Measurements from ENCODE around the gene SLC9A7. TPM values are rescaled to one million over a fixed set of nuclear protein-coding genes. Genes with fewer than 3 reads are reported as not detected.

The SLC9A7 gene
- total RNA-seq, 1 experiment from 2014 or later = 26.9 TPM

DNA sequence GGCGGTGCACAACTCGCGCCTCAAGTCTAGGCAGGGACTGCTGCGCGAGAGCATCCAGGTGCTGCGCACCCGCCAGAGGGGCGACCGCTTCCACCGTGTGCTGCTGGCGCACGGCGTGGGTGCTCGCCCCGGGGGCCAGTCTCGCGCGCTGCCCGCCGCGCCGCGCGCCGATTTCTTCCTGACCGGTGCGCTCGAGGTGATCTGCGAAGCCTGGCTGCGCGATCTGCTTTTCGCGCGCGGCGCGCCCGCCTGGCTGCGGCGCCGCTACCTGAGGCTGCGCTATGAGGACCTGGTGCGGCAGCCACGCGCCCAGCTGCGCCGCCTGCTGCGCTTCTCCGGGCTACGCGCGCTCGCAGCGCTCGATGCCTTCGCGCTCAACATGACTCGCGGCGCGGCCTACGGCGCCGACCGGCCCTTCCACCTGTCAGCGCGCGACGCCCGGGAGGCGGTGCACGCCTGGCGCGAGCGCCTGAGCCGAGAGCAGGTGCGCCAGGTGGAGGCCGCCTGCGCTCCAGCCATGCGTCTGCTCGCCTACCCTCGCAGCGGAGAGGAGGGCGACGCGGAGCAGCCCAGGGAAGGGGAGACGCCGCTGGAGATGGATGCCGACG, 184.0 kb downstream of the SLC9A7 start:
- DNase-seq (ENCODE audit: low spot score) = no peak

DNA sequence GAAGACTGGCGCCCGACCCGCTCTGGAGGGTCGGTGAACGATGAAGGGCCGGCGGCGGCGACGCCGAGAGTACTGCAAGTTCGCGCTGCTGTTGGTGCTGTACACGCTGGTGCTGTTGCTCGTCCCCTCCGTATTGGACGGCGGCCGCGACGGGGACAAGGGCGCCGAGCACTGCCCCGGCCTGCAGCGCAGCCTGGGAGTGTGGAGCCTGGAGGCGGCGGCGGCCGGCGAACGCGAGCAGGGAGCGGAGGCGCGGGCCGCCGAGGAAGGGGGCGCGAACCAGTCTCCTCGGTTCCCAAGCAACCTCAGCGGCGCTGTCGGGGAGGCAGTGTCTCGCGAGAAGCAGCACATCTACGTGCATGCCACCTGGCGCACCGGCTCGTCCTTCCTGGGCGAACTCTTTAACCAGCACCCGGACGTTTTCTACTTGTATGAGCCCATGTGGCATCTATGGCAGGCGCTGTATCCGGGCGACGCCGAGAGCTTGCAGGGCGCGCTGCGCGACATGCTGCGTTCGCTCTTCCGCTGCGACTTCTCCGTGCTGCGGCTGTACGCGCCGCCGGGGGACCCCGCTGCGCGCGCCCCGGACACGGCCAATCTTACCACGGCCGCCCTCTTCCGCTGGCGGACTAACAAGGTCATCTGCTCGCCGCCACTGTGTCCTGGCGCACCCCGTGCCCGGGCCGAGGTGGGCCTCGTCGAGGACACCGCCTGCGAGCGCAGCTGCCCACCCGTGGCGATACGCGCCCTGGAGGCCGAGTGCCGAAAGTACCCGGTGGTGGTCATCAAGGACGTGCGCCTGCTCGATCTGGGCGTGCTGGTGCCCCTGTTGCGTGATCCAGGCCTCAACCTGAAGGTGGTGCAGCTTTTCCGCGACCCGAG, 184.8 kb downstream of the SLC9A7 start:
- peak; percentile 32 for DNase-seq (ENCODE audit: low spot score)

DNA sequence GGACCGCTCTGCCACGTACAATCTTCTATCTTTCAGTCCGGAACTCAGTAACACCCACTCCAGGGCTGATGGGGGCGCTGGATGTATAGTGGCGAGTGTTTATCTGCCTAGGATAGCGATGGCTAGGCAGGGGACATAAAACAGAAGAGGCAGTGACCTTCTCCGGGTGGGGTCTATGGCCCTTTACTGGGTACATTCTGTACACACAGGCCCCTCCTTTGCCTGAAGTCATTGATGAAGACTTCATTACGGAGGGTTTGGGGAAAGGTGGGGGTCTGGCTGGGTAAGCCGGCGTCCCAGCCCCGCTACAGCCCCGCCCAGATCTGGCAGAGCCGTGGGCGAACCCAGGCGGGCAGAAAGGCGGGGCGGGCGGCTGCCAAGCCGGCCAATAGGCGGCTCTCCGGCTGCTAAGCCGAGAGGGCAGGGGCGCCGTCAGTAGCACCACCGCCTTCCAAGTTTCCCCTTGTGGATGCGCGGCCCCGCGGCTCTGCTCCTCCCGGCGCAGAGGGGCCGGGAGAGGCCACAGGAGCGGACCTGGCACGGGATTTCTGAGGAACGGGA, 185.5 kb downstream of the SLC9A7 start, which contains the start of gene CHST7:
CHST7 (plus strand) TSS at position 435 of the 561 bp plus-strand sequence. CDS start 167 bp downstream, outside the sequence.
- peak; percentile 60 for DNase-seq (ENCODE audit: low spot score)

DNA sequence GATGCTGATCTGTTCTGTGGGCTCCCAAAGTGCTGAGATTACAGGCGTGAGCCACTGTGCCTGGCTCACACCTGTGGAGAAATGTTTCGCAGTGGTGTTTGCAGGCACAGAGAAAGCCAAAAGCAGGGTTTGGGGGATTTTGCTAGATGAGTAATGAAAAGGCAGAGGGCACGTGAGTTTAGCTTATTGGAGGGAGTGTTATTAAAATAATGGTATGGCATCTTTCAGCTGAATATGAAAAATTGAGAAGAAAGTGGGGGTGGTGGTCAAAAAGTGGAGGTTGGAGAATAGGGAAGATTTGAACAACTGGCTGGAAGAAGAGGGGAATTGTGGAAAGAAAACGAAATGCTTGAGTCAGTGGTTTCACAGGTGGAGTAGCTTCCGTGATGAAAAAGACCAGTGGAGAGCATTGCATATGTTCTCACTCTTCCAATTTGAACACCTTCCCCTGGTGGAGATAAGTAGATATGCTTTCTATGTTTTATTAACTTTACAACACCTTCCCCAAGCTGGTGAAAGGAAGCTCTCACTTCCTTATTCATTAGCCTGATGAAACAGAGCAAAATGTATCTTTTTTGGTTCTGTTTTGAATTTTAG, 186.5 kb downstream of the SLC9A7 start:
- DNase-seq (ENCODE audit: low spot score) = peak; percentile 32

DNA sequence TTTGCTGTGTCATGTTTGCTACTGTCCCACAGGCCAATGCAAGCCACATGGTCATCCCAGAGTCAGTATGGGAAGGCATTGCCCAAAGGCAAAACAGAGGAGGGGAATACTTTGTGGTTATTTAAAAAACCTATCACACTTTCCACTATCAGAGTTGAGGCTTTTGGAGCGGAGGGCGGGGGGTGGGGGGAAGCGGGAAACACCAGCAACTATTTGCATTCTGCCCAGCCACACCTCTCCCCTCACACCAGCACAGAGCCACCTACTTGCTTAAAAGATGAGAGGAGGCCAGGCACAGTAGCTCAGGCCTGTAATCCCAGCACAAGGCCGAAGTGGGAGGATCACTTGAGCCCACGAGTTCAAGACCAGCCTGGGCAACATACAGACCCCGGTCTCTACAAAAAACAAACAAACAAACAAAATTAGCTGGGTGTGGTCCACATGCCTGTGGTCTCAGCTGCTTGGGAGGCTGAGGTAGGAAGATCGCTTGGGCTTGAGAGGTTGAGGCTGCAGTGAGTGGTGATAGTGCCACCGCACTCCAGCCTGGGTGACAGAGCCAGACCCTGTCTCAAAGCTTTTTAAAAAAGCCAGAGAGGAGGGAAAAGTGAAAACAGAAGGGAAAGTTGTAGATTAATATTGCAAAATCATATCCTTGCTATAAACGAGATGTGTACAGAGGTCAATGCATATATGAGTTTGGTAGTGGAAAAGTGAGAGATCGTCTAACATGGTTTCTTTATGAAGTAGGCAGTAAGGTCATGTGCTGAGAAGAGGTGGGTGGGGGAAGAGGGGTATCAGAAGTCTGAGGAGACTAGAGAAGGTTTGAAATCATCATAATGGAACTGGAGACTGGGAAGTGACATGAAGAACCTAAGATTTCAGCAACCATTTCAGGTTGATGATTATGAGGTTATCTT, 187.2 kb downstream of the SLC9A7 start:
- no peak for DNase-seq (ENCODE audit: low spot score)

DNA sequence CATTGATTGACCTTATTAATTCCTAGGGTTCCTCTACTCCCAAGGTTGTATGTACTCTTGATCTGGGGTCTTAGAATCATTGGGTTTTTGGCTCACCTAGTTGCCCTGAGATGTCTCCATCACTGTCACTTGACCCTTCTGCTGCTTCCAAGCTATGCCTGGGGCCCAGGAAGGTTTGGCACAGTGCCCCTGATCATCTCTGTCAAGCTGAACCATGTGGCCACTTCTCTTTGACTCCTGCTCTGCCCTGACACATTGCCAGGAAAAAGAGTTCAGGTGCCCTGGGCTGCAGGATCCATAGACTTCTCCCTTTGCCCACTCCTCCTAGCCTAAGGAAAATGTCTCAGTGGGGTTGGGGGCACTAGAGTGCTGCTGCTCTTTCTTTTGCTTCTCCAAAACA, 189.3 kb downstream of the SLC9A7 start:
- DNase-seq (ENCODE audit: low spot score) = no peak

DNA sequence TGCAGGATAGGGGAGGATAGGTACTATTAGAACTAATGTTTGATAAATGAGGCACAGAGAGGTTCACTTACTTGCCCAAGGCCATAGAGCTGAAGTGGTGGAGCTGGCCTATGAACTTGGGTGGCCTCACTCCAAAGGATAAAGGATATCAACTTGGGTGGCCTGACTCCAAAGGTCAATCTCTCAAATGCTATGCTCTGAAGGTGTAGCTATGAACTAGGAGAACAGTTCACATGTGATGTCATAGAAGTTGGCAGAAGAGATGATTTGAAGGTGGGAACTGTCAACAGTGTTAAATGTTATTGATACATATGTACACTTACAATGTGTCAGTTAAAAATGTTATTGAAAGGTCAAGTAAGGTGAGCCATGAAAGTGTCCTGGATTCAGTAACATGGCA, 191.5 kb downstream of the SLC9A7 start:
- no peak for DNase-seq (ENCODE audit: low spot score)

DNA sequence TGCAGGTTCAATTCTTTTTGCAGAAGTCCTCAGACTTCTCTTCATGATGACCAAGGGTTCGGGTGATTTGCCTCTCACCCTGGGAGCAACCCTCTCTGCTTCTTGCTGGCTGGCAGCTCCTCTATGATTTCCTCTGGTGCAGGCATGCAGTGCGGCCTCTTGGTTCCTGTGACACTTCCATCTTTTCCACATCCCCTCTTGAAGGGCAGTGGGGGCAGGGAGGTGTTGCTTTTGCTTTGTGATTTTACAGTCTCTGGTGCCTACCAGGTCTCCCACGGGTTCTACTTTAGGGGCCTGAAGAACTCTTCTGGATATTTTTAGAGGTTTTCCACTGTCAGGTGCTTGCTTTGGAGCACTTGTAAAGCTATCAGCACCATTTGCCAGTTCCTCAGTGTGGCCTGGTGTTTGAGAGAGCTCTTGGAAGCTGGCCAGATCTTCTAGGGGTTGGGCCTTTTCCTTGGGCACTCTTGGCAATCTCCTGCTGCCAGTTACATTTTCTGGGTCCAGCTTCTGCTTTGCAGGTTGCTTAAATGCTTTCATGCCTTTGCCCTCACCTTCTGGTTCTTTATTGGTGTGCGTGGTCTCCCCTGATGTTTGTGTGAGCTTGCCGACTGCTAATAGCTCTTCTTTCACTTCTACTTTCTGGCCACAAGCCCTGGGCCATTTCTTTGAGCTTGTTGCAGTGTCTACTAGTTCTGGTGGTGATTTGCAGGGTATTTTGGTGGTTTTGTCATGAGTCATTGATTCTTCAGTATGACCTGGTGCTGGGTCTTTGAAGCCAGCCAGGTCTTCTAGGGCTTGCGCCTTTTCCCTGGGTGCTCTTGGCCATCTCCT, 196.9 kb downstream of the SLC9A7 start:
- no peak for DNase-seq (ENCODE audit: low spot score)

DNA sequence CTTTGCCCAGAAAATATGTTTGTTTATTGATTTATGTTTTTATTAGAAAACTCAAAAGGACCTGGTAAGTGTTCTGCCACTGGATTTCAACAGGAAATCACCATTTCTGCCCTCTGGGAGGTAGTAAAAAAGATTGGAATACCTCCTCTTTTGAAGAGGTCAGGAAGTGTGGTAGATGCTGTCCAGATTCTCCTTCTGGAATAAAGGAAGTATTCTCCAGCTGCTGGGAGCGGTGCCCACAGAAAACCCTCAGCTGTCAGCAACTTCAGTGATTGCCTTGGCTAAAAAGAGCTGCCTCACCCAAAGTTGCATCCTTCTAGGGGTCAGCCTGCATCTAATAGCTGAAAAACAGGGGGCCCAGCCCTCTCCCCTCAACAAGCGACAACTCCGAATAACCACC, 199.9 kb downstream of the SLC9A7 start:
- no peak for DNase-seq (ENCODE audit: low spot score)

DNA sequence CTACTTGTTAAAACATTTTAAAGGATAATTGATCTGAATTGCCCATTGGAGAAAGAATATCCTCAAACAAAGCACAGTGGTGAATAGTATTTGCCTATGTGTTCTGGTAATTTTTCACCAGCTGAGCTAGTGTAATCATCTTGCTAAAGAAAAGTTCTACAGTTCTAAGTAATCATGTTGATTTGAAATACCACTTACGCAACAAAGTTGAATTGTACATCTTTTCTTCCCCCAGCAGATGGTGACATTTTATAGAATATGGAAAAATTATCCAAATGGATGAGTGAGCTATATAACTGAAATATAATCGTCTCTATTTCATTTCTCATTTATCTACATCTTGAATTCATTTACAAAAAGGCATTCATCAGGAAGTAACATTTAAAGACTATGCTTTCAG, 204.0 kb downstream of the SLC9A7 start:
- peak; percentile 35 for DNase-seq (ENCODE audit: low spot score)

DNA sequence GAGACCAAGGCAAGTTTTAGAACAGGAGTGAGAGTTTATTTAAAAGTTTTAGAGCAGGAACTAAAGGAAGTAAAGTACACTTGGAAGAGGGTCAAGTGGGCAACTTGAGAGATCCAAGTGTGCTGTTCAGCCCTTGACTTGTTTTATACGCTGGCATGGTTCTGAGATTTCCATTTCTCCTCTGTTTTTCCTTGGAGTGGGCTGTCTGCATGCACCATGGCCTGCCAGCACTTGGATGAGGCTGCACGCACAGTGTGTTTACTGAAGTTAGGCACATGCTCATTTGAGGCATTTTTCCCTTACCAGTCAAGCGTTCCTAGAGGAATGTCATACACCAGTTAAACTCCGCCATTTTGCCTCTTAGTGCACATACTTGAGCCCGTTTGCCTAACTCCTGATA, 205.0 kb downstream of the SLC9A7 start:
- DNase-seq (ENCODE audit: low spot score) = no peak

DNA sequence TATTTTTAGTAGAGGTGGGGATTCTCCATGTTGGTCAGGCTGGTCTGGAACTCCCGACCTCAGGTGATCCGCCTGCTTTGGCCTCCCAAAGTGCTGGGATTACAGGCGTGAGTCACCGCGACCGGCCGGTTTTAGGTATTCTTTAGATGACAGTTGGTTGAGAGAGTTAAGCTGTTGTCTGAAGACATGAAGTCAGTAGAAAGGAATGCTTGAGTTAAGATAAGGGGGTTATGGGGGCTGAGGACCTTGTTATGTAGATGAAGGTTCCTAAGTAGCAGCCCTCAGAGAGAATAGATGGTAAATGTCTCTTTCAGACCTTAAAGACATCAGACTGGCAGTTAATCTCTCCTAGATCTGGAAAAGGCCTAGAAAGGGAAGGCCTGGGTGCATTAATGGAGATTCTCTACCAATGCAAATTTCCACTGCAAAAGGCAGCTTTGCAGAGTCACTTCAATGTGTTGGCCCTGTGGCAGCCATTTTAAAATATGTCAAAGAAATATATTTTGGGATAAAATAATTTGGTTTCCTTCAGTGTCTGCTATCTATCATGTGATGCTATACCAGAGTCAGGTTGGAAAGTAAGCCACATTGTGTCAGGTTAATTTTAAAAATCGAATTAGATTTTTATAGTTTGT, 207.3 kb downstream of the SLC9A7 start:
- no peak for DNase-seq (ENCODE audit: low spot score)

DNA sequence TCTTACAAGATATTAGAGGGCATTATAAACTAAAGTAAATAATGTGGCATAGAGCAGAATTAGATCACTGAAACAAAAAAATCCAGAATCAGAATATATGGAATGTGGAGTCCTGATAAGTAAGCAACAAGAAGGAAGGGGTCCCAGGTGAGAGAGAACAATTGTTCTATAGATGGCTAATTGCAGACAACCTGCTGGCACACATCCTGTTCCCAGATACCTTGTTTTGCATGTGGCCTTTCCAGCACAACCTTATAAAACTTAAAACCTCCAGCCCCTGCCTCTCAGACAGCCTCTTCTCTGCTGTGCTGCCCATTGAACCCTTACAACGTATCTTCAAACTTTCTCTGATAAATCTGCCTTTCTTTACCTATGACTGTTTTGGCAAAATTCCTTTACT, 209.0 kb downstream of the SLC9A7 start:
- no peak for DNase-seq (ENCODE audit: low spot score)

Small RNAs within 50 kb of the gene (small RNA-seq; reads per million reads assigned to genes)
- gene RF00017 = not detected

Other genes starting within 250 kb of the SLC9A7 start
- 2.6 and 4.0 TPM in 2 replicates for gene ZNF674, start 213.7 kb downstream of the SLC9A7 start, total RNA-seq (2014; rRNA removed; shearing (Covaris generic))
- 0.89 and 2.3 TPM in 2 replicates for gene CHST7, start 185.4 kb downstream of the SLC9A7 start, total RNA-seq (2014; rRNA removed; shearing (Covaris generic))
- 8.9 and 12.2 TPM in 2 replicates for gene RP2, start 77.9 kb upstream of the SLC9A7 start, total RNA-seq (2014; rRNA removed; shearing (Covaris generic))
- 5.0 and 5.3 TPM in 2 replicates for gene JADE3, start 153.3 kb upstream of the SLC9A7 start, total RNA-seq (2014; rRNA removed; shearing (Covaris generic))